RWPE2 (cell line): ENCODE measurements around the gene FAM53C.
A peak's percentile ranks its signal among the peaks of the same experiment; 100 is the strongest.

Source experiments
- ATAC-seq: fragments of 200-7000 bp; cut with Tn5 transposase; 3 replicates; pipeline ENCODE4 v1.9.1; 2021; ENCODE audit warnings: low read depth
- DNase-seq: peaks from one replicate; pipeline ENCODE4 v3.0.0-alpha.2; 2020; ENCODE audit warnings: low spot score
- H3K27ac ChIP-seq: fragments of 450-650 bp; 2 replicates; pipeline ENCODE4 v1.5.1; 2017; ENCODE audit warnings: mild to moderate bottlenecking; ENCODE audit not compliant: poor library complexity, severe bottlenecking
- H3K27me3 ChIP-seq: fragments of 250-450 bp; sonication (Bioruptor Pico); 2 replicates; pipeline ENCODE4 v1.5.1; 2021; ENCODE audit warnings: mild to moderate bottlenecking, moderate library complexity; ENCODE audit not compliant: insufficient read depth, poor library complexity, severe bottlenecking
- H3K36me3 ChIP-seq: fragments of 250-450 bp; sonication (Bioruptor Pico); 2 replicates; pipeline ENCODE4 v1.5.1; 2020; ENCODE audit warnings: low read depth, mild to moderate bottlenecking, moderate library complexity
- H3K4me1 ChIP-seq: fragments of 250-450 bp; sonication (Bioruptor Pico); 2 replicates; pipeline ENCODE4 v1.5.1; 2021; ENCODE audit warnings: mild to moderate bottlenecking, moderate library complexity; ENCODE audit not compliant: insufficient read depth, poor library complexity, severe bottlenecking
- H3K4me3 ChIP-seq: fragments of 250-450 bp; sonication (Bioruptor Pico); 2 replicates; pipeline ENCODE4 v1.5.1; 2021; ENCODE audit warnings: mild to moderate bottlenecking, moderate library complexity; ENCODE audit not compliant: severe bottlenecking
- H3K9me3 ChIP-seq: fragments of 250-450 bp; sonication (Bioruptor Pico); 2 replicates; pipeline ENCODE4 v1.5.1; 2021; ENCODE audit warnings: mild to moderate bottlenecking, moderate library complexity; ENCODE audit not compliant: severe bottlenecking
- CTCF ChIP-seq: fragments of 450-650 bp; IDR thresholded peaks from one replicate; pipeline ENCODE4 v1.5.1; 2017; ENCODE audit warnings: mild to moderate bottlenecking, moderate library complexity; ENCODE audit not compliant: poor library complexity, severe bottlenecking

Gene FAM53C

DNA sequence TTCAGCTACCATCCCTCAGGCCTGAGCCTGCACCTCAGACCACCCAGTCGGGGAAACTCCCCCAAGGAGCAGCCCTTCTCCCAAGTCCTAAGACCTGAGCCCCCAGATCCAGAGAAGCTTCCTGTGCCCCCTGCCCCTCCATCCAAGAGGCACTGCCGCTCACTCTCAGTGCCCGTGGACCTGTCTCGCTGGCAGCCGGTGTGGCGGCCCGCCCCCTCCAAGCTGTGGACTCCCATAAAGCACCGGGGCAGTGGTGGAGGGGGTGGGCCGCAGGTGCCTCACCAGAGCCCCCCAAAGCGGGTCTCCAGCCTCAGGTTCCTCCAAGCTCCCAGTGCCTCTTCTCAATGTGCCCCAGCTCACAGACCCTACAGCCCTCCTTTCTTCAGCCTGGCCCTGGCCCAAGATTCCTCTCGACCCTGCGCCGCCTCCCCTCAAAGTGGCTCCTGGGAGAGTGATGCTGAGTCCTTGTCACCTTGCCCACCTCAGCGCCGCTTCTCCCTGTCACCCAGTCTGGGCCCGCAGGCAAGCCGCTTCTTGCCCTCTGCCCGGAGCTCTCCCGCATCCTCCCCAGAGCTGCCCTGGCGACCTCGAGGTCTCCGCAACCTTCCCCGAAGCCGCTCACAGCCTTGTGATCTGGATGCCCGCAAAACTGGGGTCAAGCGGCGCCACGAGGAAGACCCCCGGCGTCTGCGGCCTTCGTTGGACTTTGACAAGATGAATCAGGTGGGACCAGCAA is 7.0 kb downstream of the FAM53C start:
- Histone ChIP-seq H3K27ac (no peak overlapping the region), H3K27me3 (no peaks in the 10 kb centered on the region), H3K4me3 (no peak overlapping the region), H3K9me3 (no peaks in the 10 kb centered on the region), H3K4me1 (no peaks in the 10 kb centered on the region), H3K36me3 (peaks cover 66% of the 10 kb centered on the region)
- DNase-seq, result peak; percentile 71
- ATAC-seq, result no peak
- no peak for TF ChIP-seq CTCF

DNA sequence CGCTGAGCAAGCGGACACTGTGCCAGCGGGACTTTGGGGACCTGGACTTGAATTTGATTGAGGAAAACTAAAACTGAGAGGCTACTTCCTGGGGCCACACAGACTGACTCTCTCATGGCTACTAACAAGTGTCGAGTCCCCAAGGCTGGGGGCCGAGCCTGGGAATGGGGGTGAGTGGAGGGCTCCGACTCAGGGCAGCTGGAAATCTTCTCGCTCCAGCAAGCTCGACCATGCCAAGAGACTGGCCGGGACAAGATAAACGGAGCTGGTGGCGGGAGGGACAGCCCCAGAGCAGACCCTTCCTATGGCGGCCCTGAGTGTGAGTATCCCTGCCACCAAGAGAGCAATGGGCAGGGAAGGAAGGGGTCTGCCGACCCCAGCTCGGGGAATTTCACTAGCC is 8.8 kb downstream of the FAM53C start:
- DNase-seq, result no peak
- Histone ChIP-seq H3K36me3 (peaks cover 47% of the 10 kb centered on the region), H3K9me3 (no peaks in the 10 kb centered on the region), H3K27ac (no peak overlapping the region), H3K27me3 (no peaks in the 10 kb centered on the region), H3K4me1 (peaks cover 4% of the 10 kb centered on the region), H3K4me3 (no peak overlapping the region)
- TF ChIP-seq CTCF, result no peak
- no peak for ATAC-seq

GRCh38 chr5:138349852-138350562 is 11.9 kb downstream of the FAM53C start:
- ATAC-seq, result no peak
- Histone ChIP-seq H3K27ac (peak overlapping the region; percentile 60), H3K27me3 (no peaks in the 10 kb centered on the region), H3K4me3 (no peak overlapping the region), H3K4me1 (peaks cover 11% of the 10 kb centered on the region), H3K9me3 (peaks cover 3% of the 10 kb centered on the region), H3K36me3 (peaks cover 23% of the 10 kb centered on the region)
- TF ChIP-seq CTCF, result no peak
- DNase-seq, result no peak

GRCh38 chr5:138350563-138350890 is 12.5 kb downstream of the FAM53C start:
- peaks cover 3% of the 10 kb centered on the region for H3K9me3 ChIP-seq
- H3K27me3 ChIP-seq, result no peaks in the 10 kb centered on the region
- H3K4me3 ChIP-seq, result no peak overlapping the region
- H3K4me1 ChIP-seq, result peaks cover 16% of the 10 kb centered on the region
- TF ChIP-seq CTCF, result no peak
- DNase-seq, result no peak
- H3K36me3 ChIP-seq, result peaks cover 20% of the 10 kb centered on the region
- no peak for ATAC-seq
- H3K27ac ChIP-seq, result peak overlapping the region; percentile 60

DNA sequence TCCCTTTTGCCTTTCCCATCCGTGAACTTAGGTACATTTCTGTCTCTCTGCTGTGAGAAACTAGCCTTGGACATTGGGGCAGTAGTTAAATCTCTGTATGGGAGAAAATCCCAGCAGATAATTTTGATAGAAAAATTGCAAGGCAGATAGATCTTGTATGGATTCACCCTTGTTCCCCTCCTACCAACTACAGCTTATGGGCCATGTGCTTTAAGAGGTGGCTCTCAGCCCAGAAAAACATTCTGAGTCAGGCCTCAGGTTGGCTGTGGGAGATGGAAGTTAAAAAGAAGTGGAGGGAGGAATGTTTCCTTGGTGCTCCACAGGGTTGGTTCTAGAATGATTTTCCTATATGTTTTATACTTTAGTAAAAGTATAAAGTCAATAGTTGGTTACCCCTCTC is 13.0 kb downstream of the FAM53C start:
- peak overlapping the region; percentile 60 for H3K27ac ChIP-seq
- no peaks in the 10 kb centered on the region for H3K27me3 ChIP-seq
- no peak for TF ChIP-seq CTCF
- peaks cover 16% of the 10 kb centered on the region for H3K4me1 ChIP-seq
- DNase-seq (no peak), ATAC-seq (no peak)
- H3K4me3 ChIP-seq, result no peak overlapping the region
- peaks cover 15% of the 10 kb centered on the region for H3K36me3 ChIP-seq
- H3K9me3 ChIP-seq, result peaks cover 3% of the 10 kb centered on the region
